HL-60 (cell line): ENCODE results near the gene RIN2.

Source experiments
- POLR2AphosphoS5 ChIP-seq: IDR thresholded peaks from 2 replicates; pipeline ENCODE4 v1.6.1; 2012; ENCODE audit warnings: low read depth
- TF ChIP-seq, protein P1 (sequence below): IDR thresholded peaks from 2 replicates; pipeline ENCODE4 v1.6.1; 2012; ENCODE audit warnings: low read depth; ENCODE audit not compliant: insufficient replicate concordance
- TF ChIP-seq, protein P2 (sequence below): IDR thresholded peaks from one replicate; pipeline ENCODE4 v1.5.1; 2011; ENCODE audit warnings: low read length, control low read depth, inconsistent platforms; ENCODE audit not compliant: insufficient read depth

DNA sequence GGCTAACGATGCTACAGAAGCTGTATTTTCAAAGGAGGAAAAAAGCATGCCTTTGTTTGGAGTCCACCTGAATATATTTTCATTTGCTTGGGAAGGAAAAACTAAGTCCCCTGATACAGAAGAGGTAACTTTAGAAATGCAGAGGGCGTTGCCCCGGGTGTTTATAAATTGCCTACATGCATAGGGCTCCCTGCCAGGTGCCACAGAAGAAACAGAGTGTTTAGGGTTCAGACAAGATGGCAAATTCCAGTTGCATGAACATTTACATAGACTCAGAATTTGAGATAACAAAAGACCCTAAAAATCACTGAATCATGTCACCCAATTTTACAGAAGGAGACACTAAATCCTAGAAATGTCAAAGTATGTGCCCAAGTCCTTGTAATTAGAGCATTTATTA is 19.9 kb downstream of the RIN2 start:
- TF ChIP-seq, protein P1, sequence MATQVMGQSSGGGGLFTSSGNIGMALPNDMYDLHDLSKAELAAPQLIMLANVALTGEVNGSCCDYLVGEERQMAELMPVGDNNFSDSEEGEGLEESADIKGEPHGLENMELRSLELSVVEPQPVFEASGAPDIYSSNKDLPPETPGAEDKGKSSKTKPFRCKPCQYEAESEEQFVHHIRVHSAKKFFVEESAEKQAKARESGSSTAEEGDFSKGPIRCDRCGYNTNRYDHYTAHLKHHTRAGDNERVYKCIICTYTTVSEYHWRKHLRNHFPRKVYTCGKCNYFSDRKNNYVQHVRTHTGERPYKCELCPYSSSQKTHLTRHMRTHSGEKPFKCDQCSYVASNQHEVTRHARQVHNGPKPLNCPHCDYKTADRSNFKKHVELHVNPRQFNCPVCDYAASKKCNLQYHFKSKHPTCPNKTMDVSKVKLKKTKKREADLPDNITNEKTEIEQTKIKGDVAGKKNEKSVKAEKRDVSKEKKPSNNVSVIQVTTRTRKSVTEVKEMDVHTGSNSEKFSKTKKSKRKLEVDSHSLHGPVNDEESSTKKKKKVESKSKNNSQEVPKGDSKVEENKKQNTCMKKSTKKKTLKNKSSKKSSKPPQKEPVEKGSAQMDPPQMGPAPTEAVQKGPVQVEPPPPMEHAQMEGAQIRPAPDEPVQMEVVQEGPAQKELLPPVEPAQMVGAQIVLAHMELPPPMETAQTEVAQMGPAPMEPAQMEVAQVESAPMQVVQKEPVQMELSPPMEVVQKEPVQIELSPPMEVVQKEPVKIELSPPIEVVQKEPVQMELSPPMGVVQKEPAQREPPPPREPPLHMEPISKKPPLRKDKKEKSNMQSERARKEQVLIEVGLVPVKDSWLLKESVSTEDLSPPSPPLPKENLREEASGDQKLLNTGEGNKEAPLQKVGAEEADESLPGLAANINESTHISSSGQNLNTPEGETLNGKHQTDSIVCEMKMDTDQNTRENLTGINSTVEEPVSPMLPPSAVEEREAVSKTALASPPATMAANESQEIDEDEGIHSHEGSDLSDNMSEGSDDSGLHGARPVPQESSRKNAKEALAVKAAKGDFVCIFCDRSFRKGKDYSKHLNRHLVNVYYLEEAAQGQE = no peak
- TF ChIP-seq, protein P2, sequence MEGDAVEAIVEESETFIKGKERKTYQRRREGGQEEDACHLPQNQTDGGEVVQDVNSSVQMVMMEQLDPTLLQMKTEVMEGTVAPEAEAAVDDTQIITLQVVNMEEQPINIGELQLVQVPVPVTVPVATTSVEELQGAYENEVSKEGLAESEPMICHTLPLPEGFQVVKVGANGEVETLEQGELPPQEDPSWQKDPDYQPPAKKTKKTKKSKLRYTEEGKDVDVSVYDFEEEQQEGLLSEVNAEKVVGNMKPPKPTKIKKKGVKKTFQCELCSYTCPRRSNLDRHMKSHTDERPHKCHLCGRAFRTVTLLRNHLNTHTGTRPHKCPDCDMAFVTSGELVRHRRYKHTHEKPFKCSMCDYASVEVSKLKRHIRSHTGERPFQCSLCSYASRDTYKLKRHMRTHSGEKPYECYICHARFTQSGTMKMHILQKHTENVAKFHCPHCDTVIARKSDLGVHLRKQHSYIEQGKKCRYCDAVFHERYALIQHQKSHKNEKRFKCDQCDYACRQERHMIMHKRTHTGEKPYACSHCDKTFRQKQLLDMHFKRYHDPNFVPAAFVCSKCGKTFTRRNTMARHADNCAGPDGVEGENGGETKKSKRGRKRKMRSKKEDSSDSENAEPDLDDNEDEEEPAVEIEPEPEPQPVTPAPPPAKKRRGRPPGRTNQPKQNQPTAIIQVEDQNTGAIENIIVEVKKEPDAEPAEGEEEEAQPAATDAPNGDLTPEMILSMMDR = no peak
- TF ChIP-seq POLR2AphosphoS5 = no peak
